ENCODE measurements around the gene GRK7.
"Not testable (repeated sequence)": the region's sequence is repeated elsewhere in the genome, so short reads cannot be mapped to it uniquely, and the experiment has no call there.

Gene GRK7

GRCh38 chr3:141783632-141784031 lies 20.4 kb downstream of the GRK7 start:
- no peak overlapping the region for H3K27ac ChIP-seq
- intact Hi-C loops (cut with DNase I; ENCODE audit: low total_unique reads), result no loop called here
- no peaks in the 10 kb centered on the region for H3K4me1 ChIP-seq
- TF ChIP-seq CTCF (IDR thresholded peaks at IDR 0.05), result no peak
- no peaks in the 10 kb centered on the region for H3K9me3 ChIP-seq
- no peaks in the 10 kb centered on the region for H3K27me3 ChIP-seq
- no peak for DNase-seq
- H3K36me3 ChIP-seq, result no peaks in the 10 kb centered on the region
- no peak overlapping the region for H3K4me3 ChIP-seq

- TF ChIP-seq CTCF (IDR thresholded peaks at IDR 0.05), result no peak
- no peak overlapping the region for H3K4me3 ChIP-seq
- no peaks in the 10 kb centered on the region for H3K27me3 ChIP-seq
- no peak overlapping the region for H3K27ac ChIP-seq
- no peaks in the 10 kb centered on the region for H3K36me3 ChIP-seq
- intact Hi-C loops (cut with DNase I; ENCODE audit: low total_unique reads), result no loop called here
- H3K4me1 ChIP-seq, result no peaks in the 10 kb centered on the region
- DNase-seq, result no peak
- no peaks in the 10 kb centered on the region for H3K9me3 ChIP-seq
Observed at GRCh38 chr3:141784096-141784495, 20.9 kb downstream of the GRK7 start.

- TF ChIP-seq CTCF (IDR thresholded peaks at IDR 0.05), result no peak
- intact Hi-C loops (cut with DNase I; ENCODE audit: low total_unique reads), result no loop called here
- H3K9me3 ChIP-seq, result no peaks in the 10 kb centered on the region
- H3K4me3 ChIP-seq, result no peak overlapping the region
- H3K27me3 ChIP-seq, result no peaks in the 10 kb centered on the region
- no peak for DNase-seq
- no peak overlapping the region for H3K27ac ChIP-seq
- H3K36me3 ChIP-seq, result no peaks in the 10 kb centered on the region
- H3K4me1 ChIP-seq, result no peaks in the 10 kb centered on the region
Observed at GRCh38 chr3:141784531-141784930, 21.3 kb downstream of the GRK7 start.

GRCh38 chr3:141788149-141788548 lies 24.9 kb downstream of the GRK7 start:
- H3K27me3 ChIP-seq, result no peaks in the 10 kb centered on the region
- H3K9me3 ChIP-seq, result no peaks in the 10 kb centered on the region
- no peak overlapping the region for H3K27ac ChIP-seq
- no peaks in the 10 kb centered on the region for H3K4me1 ChIP-seq
- no peak for DNase-seq
- no peak for TF ChIP-seq CTCF (IDR thresholded peaks at IDR 0.05)
- intact Hi-C loops (cut with DNase I; ENCODE audit: low total_unique reads), result no loop called here
- no peaks in the 10 kb centered on the region for H3K36me3 ChIP-seq
- H3K4me3 ChIP-seq, result no peak overlapping the region

GRCh38 chr3:141788750-141789149 lies 25.5 kb downstream of the GRK7 start:
- H3K4me3 ChIP-seq; H3K4me1 ChIP-seq; intact Hi-C loops (cut with DNase I; ENCODE audit: low total_unique reads); H3K27ac ChIP-seq; H3K9me3 ChIP-seq; H3K36me3 ChIP-seq; H3K27me3 ChIP-seq; DNase-seq: not testable (repeated sequence)

- no peaks in the 10 kb centered on the region for H3K4me1 ChIP-seq
- no peaks in the 10 kb centered on the region for H3K36me3 ChIP-seq
- intact Hi-C loops (cut with DNase I; ENCODE audit: low total_unique reads), result no loop called here
- H3K27me3 ChIP-seq, result no peaks in the 10 kb centered on the region
- no peaks in the 10 kb centered on the region for H3K9me3 ChIP-seq
- H3K27ac ChIP-seq, result no peak overlapping the region
- no peak overlapping the region for H3K4me3 ChIP-seq
- DNase-seq, result no peak
- TF ChIP-seq CTCF (IDR thresholded peaks at IDR 0.05), result no peak
Observed at GRCh38 chr3:141789281-141789680, 26.1 kb downstream of the GRK7 start.
